ENCODE results near the gene IQSEC1. TPM values are rescaled to one million over a fixed set of nuclear protein-coding genes. Genes with fewer than 3 reads are reported as not detected.
A peak's percentile ranks its signal among the peaks of the same experiment; 100 is the strongest.

Gene IQSEC1
- total and polyA plus RNA-seq, 9 of the 15 experiments (the other 6 are each of a cell fraction or from before 2014, with no cell fraction given), result 0.56 to 39.0 (median 6.8) TPM

- peak; percentile 32; the same call in 1 of the 2 replicates for TF ChIP-seq ATF3 (IDR thresholded peaks at IDR 0.05)
- no peak for TF ChIP-seq ATF3 (CRISPR knock-in tag; conservative IDR thresholded peaks at IDR 0.05)
- no peak for TF ChIP-seq NR4A1 (CRISPR knock-in tag; IDR thresholded peaks at IDR 0.05)
- TF ChIP-seq NR4A1 (tag; IDR thresholded peaks at IDR 0.05), result peak; percentile 25; the same call in 1 of the 2 replicates
- 0 out of 2 replicates have a peak, but pooled peaks have one; percentile 12 for TF ChIP-seq CREB1 (IDR thresholded peaks at IDR 0.05)
- TF ChIP-seq CREB1 (CRISPR knock-in tag; IDR thresholded peaks at IDR 0.05), result no peak; the same call in 1 of the 2 replicates
- TF ChIP-seq TFE3 (CRISPR knock-in tag; IDR thresholded peaks at IDR 0.05), result peak; percentile 87
- TF ChIP-seq SP1 (CRISPR knock-in tag; IDR thresholded peaks at IDR 0.05), result peak; percentile 84
- TF ChIP-seq, protein P1, sequence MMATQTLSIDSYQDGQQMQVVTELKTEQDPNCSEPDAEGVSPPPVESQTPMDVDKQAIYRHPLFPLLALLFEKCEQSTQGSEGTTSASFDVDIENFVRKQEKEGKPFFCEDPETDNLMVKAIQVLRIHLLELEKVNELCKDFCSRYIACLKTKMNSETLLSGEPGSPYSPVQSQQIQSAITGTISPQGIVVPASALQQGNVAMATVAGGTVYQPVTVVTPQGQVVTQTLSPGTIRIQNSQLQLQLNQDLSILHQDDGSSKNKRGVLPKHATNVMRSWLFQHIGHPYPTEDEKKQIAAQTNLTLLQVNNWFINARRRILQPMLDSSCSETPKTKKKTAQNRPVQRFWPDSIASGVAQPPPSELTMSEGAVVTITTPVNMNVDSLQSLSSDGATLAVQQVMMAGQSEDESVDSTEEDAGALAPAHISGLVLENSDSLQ (IDR thresholded peaks at IDR 0.05), result peak; percentile 62; the same call in 1 of the 2 replicates
- TF ChIP-seq CXXC5 (CRISPR knock-in tag; IDR thresholded peaks at IDR 0.05), result peak; percentile 56
- no peak for TF ChIP-seq ZNF384 (IDR thresholded peaks at IDR 0.05; ENCODE audit: low read depth, low read length)
- peak; percentile 33; the same call in 1 of the 2 replicates for TF ChIP-seq FOSL1 (tag; conservative IDR thresholded peaks at IDR 0.05)
- TF ChIP-seq KLF13 (tag; IDR thresholded peaks at IDR 0.05; ENCODE audit: borderline replicate concordance, low read depth), result no peak; the same call in 1 of the 2 replicates
- TF ChIP-seq BRCA1 (IDR thresholded peaks at IDR 0.05), result no peak
- no peak for TF ChIP-seq BRCA1 (CRISPR knock-in tag; IDR thresholded peaks at IDR 0.05)
- TF ChIP-seq SMARCE1 (IDR thresholded peaks at IDR 0.05), result peak; percentile 59; the same call in 1 of the 2 replicates
- TF ChIP-seq RAD51 (IDR thresholded peaks at IDR 0.05; ENCODE audit: borderline replicate concordance, low read depth), result peak; percentile 90
- TF ChIP-seq ZFP36 (IDR thresholded peaks at IDR 0.05; ENCODE audit: low read depth, low read length, partially characterized antibody), result peak; percentile 67
- TF ChIP-seq ADNP (tag; IDR thresholded peaks at IDR 0.05), result peak; percentile 99
- peak; percentile 60; the same call in 1 of the 2 replicates for TF ChIP-seq MTA3 (IDR thresholded peaks at IDR 0.05; ENCODE audit: borderline replicate concordance)
- peak; percentile 64 for TF ChIP-seq SMAD4 (CRISPR knock-in tag; conservative IDR thresholded peaks at IDR 0.05)
- TF ChIP-seq, protein P2, sequence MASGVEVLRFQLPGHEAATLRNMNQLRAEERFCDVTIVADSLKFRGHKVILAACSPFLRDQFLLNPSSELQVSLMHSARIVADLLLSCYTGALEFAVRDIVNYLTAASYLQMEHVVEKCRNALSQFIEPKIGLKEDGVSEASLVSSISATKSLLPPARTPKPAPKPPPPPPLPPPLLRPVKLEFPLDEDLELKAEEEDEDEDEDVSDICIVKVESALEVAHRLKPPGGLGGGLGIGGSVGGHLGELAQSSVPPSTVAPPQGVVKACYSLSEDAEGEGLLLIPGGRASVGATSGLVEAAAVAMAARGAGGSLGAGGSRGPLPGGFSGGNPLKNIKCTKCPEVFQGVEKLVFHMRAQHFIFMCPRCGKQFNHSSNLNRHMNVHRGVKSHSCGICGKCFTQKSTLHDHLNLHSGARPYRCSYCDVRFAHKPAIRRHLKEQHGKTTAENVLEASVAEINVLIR (CRISPR knock-in tag; IDR thresholded peaks at IDR 0.05), result 0 out of 2 replicates have a peak, but pooled peaks have one; percentile 16
- peak; percentile 26; the same call in 1 of the 2 replicates for TF ChIP-seq LCOR (CRISPR knock-in tag; IDR thresholded peaks at IDR 0.05)
- TF ChIP-seq ZNF766 (CRISPR knock-in tag; conservative IDR thresholded peaks at IDR 0.05), result peak; percentile 72; the same call in 1 of the 2 replicates
Observed at GRCh38 chr3:13085081-13085845, 12.0 kb upstream of the IQSEC1 start (continued).
